GM12891 (cell line): ENCODE data around the gene UNC13B.

Source experiments
- PAX5 ChIP-seq: IDR thresholded peaks from 2 replicates; pipeline ENCODE4 v1.6.1; 2011; ENCODE audit warnings: low read length, moderate library complexity, mild to moderate bottlenecking; ENCODE audit not compliant: insufficient read depth, severe bottlenecking
- POLR2A ChIP-seq: IDR thresholded peaks from 2 replicates; pipeline ENCODE4 v1.6.1; 2011; ENCODE audit warnings: low read depth, low read length, control low read depth
- TAF1 ChIP-seq: IDR thresholded peaks from 2 replicates; pipeline ENCODE4 v1.6.1; 2011; ENCODE audit warnings: low read depth, low read length, control low read depth

GRCh38 chr9:35267710-35268109, 105.9 kb downstream of the UNC13B start:
- TF ChIP-seq POLR2A: no peak
- TF ChIP-seq TAF1: no peak
- TF ChIP-seq PAX5: no peak
